ENCODE data around the gene S100P. TPM values are rescaled to one million over a fixed set of nuclear protein-coding genes. Genes with fewer than 3 reads are reported as not detected.

Gene S100P
- total RNA-seq, 1 experiment from 2014 or later: 480 TPM

DNA sequence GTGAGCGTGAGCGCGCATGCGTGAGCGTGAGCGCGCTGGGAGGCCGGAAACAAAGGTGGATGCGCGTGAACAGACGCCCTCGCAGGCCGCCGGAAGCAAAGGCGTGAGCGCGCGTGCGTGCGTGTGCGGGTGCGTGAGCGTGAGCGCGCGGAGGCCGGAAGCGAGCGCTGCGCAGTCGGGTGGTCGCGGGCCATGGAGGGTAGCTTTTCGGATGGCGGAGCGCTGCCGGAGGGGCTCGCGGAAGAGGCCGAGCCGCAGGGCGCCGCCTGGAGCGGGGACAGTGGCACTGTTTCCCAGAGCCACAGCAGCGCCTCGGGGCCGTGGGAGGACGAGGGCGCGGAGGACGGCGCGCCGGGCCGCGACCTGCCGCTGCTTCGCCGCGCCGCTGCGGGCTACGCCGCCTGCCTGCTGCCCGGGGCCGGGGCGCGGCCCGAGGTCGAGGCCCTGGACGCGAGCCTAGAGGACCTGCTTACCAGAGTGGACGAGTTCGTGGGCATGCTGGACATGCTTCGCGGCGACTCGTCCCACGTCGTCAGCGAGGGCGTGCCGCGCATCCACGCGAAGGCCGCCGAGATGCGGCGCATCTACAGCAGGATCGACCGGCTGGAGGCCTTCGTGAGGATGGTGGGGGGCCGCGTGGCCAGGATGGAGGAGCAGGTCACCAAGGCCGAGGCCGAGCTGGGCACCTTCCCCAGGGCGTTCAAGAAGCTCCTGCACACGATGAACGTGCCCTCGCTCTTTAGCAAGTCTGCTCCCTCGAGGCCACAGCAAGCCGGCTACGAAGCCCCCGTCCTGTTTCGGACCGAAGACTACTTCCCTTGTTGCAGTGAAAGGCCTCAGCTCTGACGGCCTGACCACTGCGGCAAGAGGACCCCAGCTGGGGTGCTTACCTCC, 22.6 kb downstream of the S100P start, which contains the start of gene BLOC1S4:
Gene BLOC1S4 (plus strand): TSS at position 157 of the 894 bp plus-strand sequence. CDS start 36 bp downstream, at position 193.
- TF ChIP-seq, protein P1, sequence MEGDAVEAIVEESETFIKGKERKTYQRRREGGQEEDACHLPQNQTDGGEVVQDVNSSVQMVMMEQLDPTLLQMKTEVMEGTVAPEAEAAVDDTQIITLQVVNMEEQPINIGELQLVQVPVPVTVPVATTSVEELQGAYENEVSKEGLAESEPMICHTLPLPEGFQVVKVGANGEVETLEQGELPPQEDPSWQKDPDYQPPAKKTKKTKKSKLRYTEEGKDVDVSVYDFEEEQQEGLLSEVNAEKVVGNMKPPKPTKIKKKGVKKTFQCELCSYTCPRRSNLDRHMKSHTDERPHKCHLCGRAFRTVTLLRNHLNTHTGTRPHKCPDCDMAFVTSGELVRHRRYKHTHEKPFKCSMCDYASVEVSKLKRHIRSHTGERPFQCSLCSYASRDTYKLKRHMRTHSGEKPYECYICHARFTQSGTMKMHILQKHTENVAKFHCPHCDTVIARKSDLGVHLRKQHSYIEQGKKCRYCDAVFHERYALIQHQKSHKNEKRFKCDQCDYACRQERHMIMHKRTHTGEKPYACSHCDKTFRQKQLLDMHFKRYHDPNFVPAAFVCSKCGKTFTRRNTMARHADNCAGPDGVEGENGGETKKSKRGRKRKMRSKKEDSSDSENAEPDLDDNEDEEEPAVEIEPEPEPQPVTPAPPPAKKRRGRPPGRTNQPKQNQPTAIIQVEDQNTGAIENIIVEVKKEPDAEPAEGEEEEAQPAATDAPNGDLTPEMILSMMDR (conservative IDR thresholded peaks at IDR 0.05): no peak
- no peak for TF ChIP-seq EZH2 (IDR thresholded peaks at IDR 0.05; ENCODE audit: low read depth)
- Histone ChIP-seq H3K4me2 (peak within 1 kb of the TSS; percentile 93), H3K36me3 (ENCODE audit: low read depth) (no peaks in the 10 kb centered on the region), H3K9me3 (ENCODE audit: insufficient read depth, low read depth) (no peaks in the 10 kb centered on the region), H3K27me3 (ENCODE audit: insufficient read depth, low read depth) (no peaks in the 10 kb centered on the region), H3K79me2 (ENCODE audit: low read depth) (peaks cover 23% of the 10 kb centered on the region), H2AFZ (peak within 1 kb of the TSS; percentile 71), H3K27ac (peak within 1 kb of the TSS; percentile 51), H3K4me1 (replicated peaks; ENCODE audit: insufficient read depth) (peaks cover 11% of the 10 kb centered on the region), H3K4me3 (peak within 1 kb of the TSS; percentile 94), H4K20me1 (ENCODE audit: insufficient read depth) (peaks cover 5% of the 10 kb centered on the region; the same call in 1 of the 2 replicates), H3F3A (ENCODE audit: insufficient read depth, low read depth) (peaks cover 6% of the 10 kb centered on the region; the same call in 1 of the 2 replicates), H3K9me2 (ENCODE audit: insufficient read depth) (no peaks in the 10 kb centered on the region)
- ChIA-PET POLR2A (ENCODE audit: unreplicated experiment) (interaction anchor here (0.5 to 1.5 kb wide), 3 partner anchors 21 to 124 kb away, joined by 3 to 6 read pairs (median 3); no protein-coding TSS in a partner anchor), CTCF (interaction anchor here (1.7 to 1.8 kb wide), 2 partner anchors 42 to 157 kb away, joined by 6 to 8 read pairs; no protein-coding TSS in a partner anchor)
- intact Hi-C loops (cut with micrococcal nuclease; ENCODE audit: unreplicated experiment): loop anchor here (1.0 to 5.0 kb wide), 2 partner anchors 42 to 74 kb away; partner anchors contain the start of gene MRFAP1
- TSS peak; percentile 45 for BruUV-seq (replicated peaks)
- peak; percentile 72 to 87 for DNase-seq

DNA sequence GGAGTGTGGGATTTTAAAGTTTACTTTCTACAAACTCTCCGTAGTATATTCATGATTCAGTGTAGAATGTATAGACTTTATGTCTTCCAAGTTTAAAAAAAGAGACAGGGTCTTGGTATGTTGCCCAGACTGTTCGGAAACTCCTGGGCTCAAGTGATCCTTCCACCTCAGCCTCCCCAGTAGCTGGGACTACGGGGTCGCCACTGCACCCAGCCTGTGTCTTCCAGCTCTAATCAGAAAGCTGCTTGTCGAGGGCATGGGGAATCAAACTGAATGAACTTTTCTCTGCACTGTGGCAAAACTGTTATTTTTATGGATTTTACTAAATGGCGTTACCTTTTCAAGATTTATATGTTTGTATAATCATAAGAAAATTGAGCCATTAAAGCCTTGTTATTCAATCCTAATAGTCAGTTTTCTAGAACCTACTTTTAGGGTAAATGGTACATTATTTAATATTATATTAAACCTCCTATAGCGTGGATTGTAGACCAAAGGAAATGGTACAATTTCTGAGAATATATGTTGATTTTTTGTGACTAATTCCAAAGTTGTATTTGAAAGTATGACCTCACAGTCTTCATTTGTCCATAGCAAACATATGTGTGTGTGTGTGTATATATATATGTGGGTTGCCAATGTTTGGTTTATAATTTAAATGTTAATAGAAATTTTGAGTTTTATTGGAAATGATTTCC, 23.4 kb downstream of the S100P start:
- POLR2A ChIA-PET (ENCODE audit: unreplicated experiment): interaction anchor here (0.6 to 1.5 kb wide), 6 partner anchors 21 to 351 kb away, joined by 3 to 10 read pairs (median 3); partner anchors contain the start of gene GRPEL1

More for the DNA sequence above, 23.4 kb downstream of the S100P start:
- Histone ChIP-seq H3K4me2 (peak overlapping the region; percentile 93), H3K27me3 (ENCODE audit: insufficient read depth, low read depth) (no peaks in the 10 kb centered on the region), H3K9me3 (ENCODE audit: insufficient read depth, low read depth) (no peaks in the 10 kb centered on the region), H3K36me3 (ENCODE audit: low read depth) (no peaks in the 10 kb centered on the region), H3F3A (ENCODE audit: insufficient read depth, low read depth) (peaks cover 6% of the 10 kb centered on the region; the same call in 1 of the 2 replicates), H3K4me1 (replicated peaks; ENCODE audit: insufficient read depth) (peaks cover 11% of the 10 kb centered on the region), H3K9me2 (ENCODE audit: insufficient read depth) (no peaks in the 10 kb centered on the region), H2AFZ (no peak overlapping the region), H4K20me1 (ENCODE audit: insufficient read depth) (peaks cover 5% of the 10 kb centered on the region; the same call in 1 of the 2 replicates), H3K27ac (peak overlapping the region; percentile 51), H3K4me3 (peak overlapping the region; percentile 94), H3K79me2 (ENCODE audit: low read depth) (peaks cover 23% of the 10 kb centered on the region)
- intact Hi-C loops (cut with micrococcal nuclease; ENCODE audit: unreplicated experiment): loop anchor here (1.0 to 5.0 kb wide), 2 partner anchors 43 to 75 kb away; partner anchors contain the start of gene MRFAP1
- TF ChIP-seq EZH2 (IDR thresholded peaks at IDR 0.05; ENCODE audit: low read depth): no peak
- TF ChIP-seq, protein P1 (conservative IDR thresholded peaks at IDR 0.05): no peak
- no peak for DNase-seq
- CTCF ChIA-PET: interaction anchor here (0.7 to 1.8 kb wide), 4 partner anchors 32 to 353 kb away, joined by 3 to 8 read pairs (median 6); no protein-coding TSS in a partner anchor
- no TSS peak for BruUV-seq (replicated peaks)

Measured in PC-9 (cell line).